Measurements from ENCODE around the gene SLC22A4.

SLC22A4 gene

DNA sequence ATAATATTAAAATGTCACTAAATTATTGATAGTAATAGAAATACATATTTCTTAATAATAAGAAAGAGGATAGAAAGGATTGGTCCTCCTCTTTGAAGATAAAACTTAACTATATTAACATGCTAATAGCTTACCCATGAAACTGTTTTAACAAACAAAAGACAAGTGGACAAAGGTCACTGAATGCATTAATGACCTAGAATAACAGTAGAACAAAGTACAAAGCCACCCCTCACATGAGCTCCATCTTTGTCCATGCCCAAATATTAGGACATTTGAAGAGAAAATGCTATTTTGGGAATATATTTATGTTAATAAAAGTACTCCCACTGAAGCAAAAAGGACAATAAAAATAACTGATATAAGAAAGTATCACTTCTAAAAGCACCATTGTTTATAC lies 41.2 kb downstream of the SLC22A4 start:
- Histone ChIP-seq H3K9ac (ENCODE audit: low read length) (no peak overlapping the region), H3K4me2 (ENCODE audit: low read length) (no peak overlapping the region), H3K18ac (ENCODE audit: low read length) (no peak overlapping the region)

DNA sequence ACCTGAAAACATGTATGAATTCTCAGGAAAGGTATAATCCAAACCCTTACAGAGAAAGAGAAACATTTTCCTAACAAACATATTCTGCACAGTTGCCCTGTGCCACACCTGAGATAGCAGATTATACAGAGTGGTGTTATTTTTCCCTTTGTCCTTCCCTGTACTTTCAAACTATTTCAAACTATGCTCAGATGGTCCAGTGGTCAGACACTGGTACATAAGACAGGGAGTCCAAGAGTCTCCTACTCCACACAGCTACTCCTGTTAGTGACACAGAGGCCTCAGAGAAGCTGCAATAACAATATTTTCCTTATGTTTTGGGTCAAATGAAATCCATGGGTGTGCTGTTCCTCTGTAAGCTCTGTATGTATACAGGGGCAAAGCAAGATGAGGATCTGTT lies 45.3 kb downstream of the SLC22A4 start:
- Histone ChIP-seq H3K79me1 (ENCODE audit: low read length) (no peaks in the 10 kb centered on the region), H3K4me2 (ENCODE audit: low read length) (no peak overlapping the region), H2BK120ac (ENCODE audit: insufficient read depth, low read length, poor library complexity) (no peak overlapping the region), H3K4me1 (ENCODE audit: control insufficient read depth in 1 of 2, insufficient read depth in 2 of 2, low read length in 2 of 2) (no peaks in the 10 kb centered on the region), H3K9ac (ENCODE audit: low read length) (no peak overlapping the region), H2BK12ac (ENCODE audit: low read length) (no peak overlapping the region), H3K4ac (ENCODE audit: low read depth, low read length) (no peak overlapping the region), H3K23ac (ENCODE audit: low read length) (no peak overlapping the region), H3K36me3 (ENCODE audit: control insufficient read depth in 1 of 2, insufficient read depth in 2 of 2, low read length in 2 of 2) (no peaks in the 10 kb centered on the region), H4K8ac (ENCODE audit: low read depth, low read length) (no peak overlapping the region), H2AFZ (ENCODE audit: insufficient read depth, low read length, poor library complexity) (no peak overlapping the region), H3K27me3 (ENCODE audit: insufficient read depth, low read length) (no peaks in the 10 kb centered on the region), H3K27ac (ENCODE audit: low read depth, low read length) (no peak overlapping the region), H3K14ac (ENCODE audit: low read length) (no peak overlapping the region), H3K4me3 (ENCODE audit: low read depth, low read length) (no peak overlapping the region), H2BK5ac (ENCODE audit: low read depth, low read length, poor library complexity) (no peak overlapping the region), H2AK5ac (ENCODE audit: low read length) (no peak overlapping the region), H3K18ac (ENCODE audit: low read length) (no peak overlapping the region), H3K79me2 (ENCODE audit: control insufficient read depth, insufficient read depth, low read length, poor library complexity) (no peaks in the 10 kb centered on the region), H3K9me3 (ENCODE audit: insufficient read depth, low read depth, low read length) (no peaks in the 10 kb centered on the region), H4K91ac (ENCODE audit: low read depth, low read length) (no peak overlapping the region), H4K12ac (ENCODE audit: low read depth, low read length) (no peak overlapping the region)
- no peak for DNase-seq

More for the DNA sequence above, 41.2 kb downstream of the SLC22A4 start:
- H4K8ac ChIP-seq (ENCODE audit: low read depth, low read length): no peak overlapping the region
- no peaks in the 10 kb centered on the region for H3K4me1 ChIP-seq (ENCODE audit: control insufficient read depth in 1 of 2, insufficient read depth in 2 of 2, low read length in 2 of 2)
- no peaks in the 10 kb centered on the region for H3K36me3 ChIP-seq (ENCODE audit: control insufficient read depth in 1 of 2, insufficient read depth in 2 of 2, low read length in 2 of 2)
- H3K79me2 ChIP-seq (ENCODE audit: control insufficient read depth, insufficient read depth, low read length, poor library complexity): no peaks in the 10 kb centered on the region
- no peak overlapping the region for H3K23ac ChIP-seq (ENCODE audit: low read length)
- no peak overlapping the region for H4K12ac ChIP-seq (ENCODE audit: low read depth, low read length)
- H2AFZ ChIP-seq (ENCODE audit: insufficient read depth, low read length, poor library complexity): no peak overlapping the region
- no peak overlapping the region for H2BK5ac ChIP-seq (ENCODE audit: low read depth, low read length, poor library complexity)
- no peak overlapping the region for H4K91ac ChIP-seq (ENCODE audit: low read depth, low read length)
- H2BK120ac ChIP-seq (ENCODE audit: insufficient read depth, low read length, poor library complexity): no peak overlapping the region
- no peak overlapping the region for H3K4ac ChIP-seq (ENCODE audit: low read depth, low read length)
- no peak overlapping the region for H3K14ac ChIP-seq (ENCODE audit: low read length)
- no peak overlapping the region for H3K4me3 ChIP-seq (ENCODE audit: low read depth, low read length)
- H2BK12ac ChIP-seq (ENCODE audit: low read length): no peak overlapping the region
- H3K9me3 ChIP-seq (ENCODE audit: insufficient read depth, low read depth, low read length): no peaks in the 10 kb centered on the region
- no peak for DNase-seq
- no peak overlapping the region for H2AK5ac ChIP-seq (ENCODE audit: low read length)
- H3K27ac ChIP-seq (ENCODE audit: low read depth, low read length): no peak overlapping the region
- H3K27me3 ChIP-seq (ENCODE audit: insufficient read depth, low read length): no peaks in the 10 kb centered on the region
- no peaks in the 10 kb centered on the region for H3K79me1 ChIP-seq (ENCODE audit: low read length)

DNA sequence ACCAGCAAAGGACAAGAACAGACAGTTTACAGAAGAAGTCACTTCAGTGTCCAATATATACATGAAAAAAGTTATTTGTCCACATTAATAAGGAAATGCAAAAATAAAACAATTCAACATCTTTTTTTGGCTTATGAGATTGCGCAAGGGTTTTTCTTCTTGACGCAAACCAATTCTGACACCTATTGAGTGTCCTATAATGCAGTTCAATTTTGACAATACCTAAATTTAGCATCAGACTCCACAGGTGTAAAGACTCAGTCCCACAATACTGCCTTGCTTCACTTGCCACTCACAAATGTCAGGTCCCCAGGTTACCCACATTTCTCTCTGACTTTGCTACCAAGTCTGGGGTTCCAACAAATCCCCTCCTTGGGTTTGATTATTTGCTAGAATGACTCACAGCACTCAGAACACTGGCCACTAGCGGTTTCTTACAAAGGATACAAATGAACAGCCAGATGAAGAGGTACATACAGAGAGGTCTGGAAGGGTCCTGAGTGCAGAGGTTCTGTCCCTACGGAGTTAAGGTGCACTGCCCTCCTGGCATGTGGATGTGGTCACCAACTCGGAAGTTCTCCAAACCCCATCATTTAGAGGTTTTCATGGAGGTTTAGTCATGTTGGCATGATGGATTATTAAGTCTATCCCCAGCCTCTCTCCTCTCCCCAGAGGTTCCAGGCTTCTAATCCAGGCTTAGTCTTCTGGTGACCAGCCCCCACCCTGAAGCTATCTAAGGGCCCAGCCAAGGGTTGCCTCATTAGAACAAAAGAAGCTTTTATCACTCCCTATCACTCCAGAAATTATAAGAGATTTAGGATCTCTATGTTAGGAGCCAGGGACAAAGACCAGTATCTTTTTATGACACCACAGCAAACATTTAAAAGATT lies 48.3 kb downstream of the SLC22A4 start:
- no peak overlapping the region for H3K9ac ChIP-seq (ENCODE audit: low read length)
- H3K4me1 ChIP-seq (ENCODE audit: control insufficient read depth in 1 of 2, insufficient read depth in 2 of 2, low read length in 2 of 2): no peaks in the 10 kb centered on the region
- H2AFZ ChIP-seq (ENCODE audit: insufficient read depth, low read length, poor library complexity): no peak overlapping the region
- no peak overlapping the region for H3K4ac ChIP-seq (ENCODE audit: low read depth, low read length)
- WGBS (ENCODE audit: extremely low coverage, insufficient coverage, insufficient read length): no CpG with 5 or more reads among the region's 5 CpGs
- no peaks in the 10 kb centered on the region for H3K79me2 ChIP-seq (ENCODE audit: control insufficient read depth, insufficient read depth, low read length, poor library complexity)
- no peak overlapping the region for H3K4me3 ChIP-seq (ENCODE audit: low read depth, low read length)
- no peak overlapping the region for H4K12ac ChIP-seq (ENCODE audit: low read depth, low read length)
- no peaks in the 10 kb centered on the region for H3K9me3 ChIP-seq (ENCODE audit: insufficient read depth, low read depth, low read length)
- H2BK12ac ChIP-seq (ENCODE audit: low read length): no peak overlapping the region
- H2AK5ac ChIP-seq (ENCODE audit: low read length): no peak overlapping the region
- no peak overlapping the region for H3K4me2 ChIP-seq (ENCODE audit: low read length)
- H2BK5ac ChIP-seq (ENCODE audit: low read depth, low read length, poor library complexity): no peak overlapping the region
- H3K36me3 ChIP-seq (ENCODE audit: control insufficient read depth in 1 of 2, insufficient read depth in 2 of 2, low read length in 2 of 2): no peaks in the 10 kb centered on the region
- no peak overlapping the region for H4K91ac ChIP-seq (ENCODE audit: low read depth, low read length)
- H3K79me1 ChIP-seq (ENCODE audit: low read length): no peaks in the 10 kb centered on the region
- H3K27ac ChIP-seq (ENCODE audit: low read depth, low read length): no peak overlapping the region
- H3K23ac ChIP-seq (ENCODE audit: low read length): no peak overlapping the region
- no peak overlapping the region for H2BK120ac ChIP-seq (ENCODE audit: insufficient read depth, low read length, poor library complexity)
- DNase-seq: no peak
- H3K27me3 ChIP-seq (ENCODE audit: insufficient read depth, low read length): no peaks in the 10 kb centered on the region
- no peak overlapping the region for H4K8ac ChIP-seq (ENCODE audit: low read depth, low read length)
- no peak overlapping the region for H3K14ac ChIP-seq (ENCODE audit: low read length)
- no peak overlapping the region for H3K18ac ChIP-seq (ENCODE audit: low read length)

DNA sequence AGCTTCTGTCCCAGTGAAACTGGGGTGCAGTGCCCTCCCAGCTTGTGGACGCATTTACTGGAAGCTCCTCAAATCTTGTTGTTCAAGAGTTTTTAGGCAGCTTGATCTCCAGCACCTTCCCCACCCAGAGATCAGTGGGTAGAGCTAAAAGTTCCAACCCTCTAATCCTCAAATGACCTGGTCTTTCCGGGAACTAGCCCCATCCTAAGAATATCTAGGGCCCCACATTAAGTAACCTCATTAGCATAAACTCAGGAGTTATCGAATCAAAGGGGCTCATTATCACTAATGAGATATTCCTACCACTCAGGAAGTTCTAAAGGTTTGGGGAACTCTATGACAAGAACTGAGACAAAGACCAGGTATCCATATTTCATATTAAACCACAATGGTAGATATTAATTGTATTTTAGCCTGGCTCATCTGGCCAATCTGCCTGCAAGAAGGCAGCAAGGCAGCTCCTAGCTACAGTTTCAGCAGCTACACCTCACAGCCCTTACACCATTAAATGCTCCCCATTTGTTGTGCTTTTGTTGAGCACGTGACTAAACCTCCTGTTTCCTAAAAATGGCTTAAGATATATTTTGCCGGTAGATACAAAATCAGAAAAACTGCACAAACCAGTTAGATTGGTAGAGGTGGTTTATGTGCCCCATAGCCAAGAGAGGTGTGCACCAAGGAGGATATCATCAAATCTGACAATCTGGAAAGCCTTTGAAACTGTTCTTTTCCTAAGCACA lies 50.8 kb downstream of the SLC22A4 start:
- H3K4me2 ChIP-seq (ENCODE audit: low read length): no peak overlapping the region
- no peak overlapping the region for H4K12ac ChIP-seq (ENCODE audit: low read depth, low read length)
- no peaks in the 10 kb centered on the region for H3K27me3 ChIP-seq (ENCODE audit: insufficient read depth, low read length)
- H3K9me3 ChIP-seq (ENCODE audit: insufficient read depth, low read depth, low read length): peaks cover 5% of the 10 kb centered on the region
- no peaks in the 10 kb centered on the region for H3K36me3 ChIP-seq (ENCODE audit: control insufficient read depth in 1 of 2, insufficient read depth in 2 of 2, low read length in 2 of 2)
- no peak overlapping the region for H2BK12ac ChIP-seq (ENCODE audit: low read length)
- DNase-seq: peak in 1 of 2 donors; percentile 28
- no peak overlapping the region for H3K14ac ChIP-seq (ENCODE audit: low read length)
- H2AFZ ChIP-seq (ENCODE audit: insufficient read depth, low read length, poor library complexity): no peak overlapping the region
- H3K4ac ChIP-seq (ENCODE audit: low read depth, low read length): no peak overlapping the region
- no peak overlapping the region for H2AK5ac ChIP-seq (ENCODE audit: low read length)
- H3K4me1 ChIP-seq (ENCODE audit: control insufficient read depth in 1 of 2, insufficient read depth in 2 of 2, low read length in 2 of 2): no peaks in the 10 kb centered on the region
- no peak overlapping the region for H2BK5ac ChIP-seq (ENCODE audit: low read depth, low read length, poor library complexity)
- H3K27ac ChIP-seq (ENCODE audit: low read depth, low read length): no peak overlapping the region
- H3K79me2 ChIP-seq (ENCODE audit: control insufficient read depth, insufficient read depth, low read length, poor library complexity): no peaks in the 10 kb centered on the region
- no peak overlapping the region for H3K18ac ChIP-seq (ENCODE audit: low read length)
- no peak overlapping the region for H3K4me3 ChIP-seq (ENCODE audit: low read depth, low read length)
- WGBS (ENCODE audit: extremely low coverage, insufficient coverage, insufficient read length): no CpG with 5 or more reads among the region's 5 CpGs
- no peak overlapping the region for H3K23ac ChIP-seq (ENCODE audit: low read length)
- no peak overlapping the region for H2BK120ac ChIP-seq (ENCODE audit: insufficient read depth, low read length, poor library complexity)
- no peak overlapping the region for H4K91ac ChIP-seq (ENCODE audit: low read depth, low read length)
- H3K9ac ChIP-seq (ENCODE audit: low read length): no peak overlapping the region
- H4K8ac ChIP-seq (ENCODE audit: low read depth, low read length): no peak overlapping the region
- no peaks in the 10 kb centered on the region for H3K79me1 ChIP-seq (ENCODE audit: low read length)
